Measurements from ENCODE around the gene HILPDA.
"Not testable (repeated sequence)": the region's sequence is repeated elsewhere in the genome, so short reads cannot be mapped to it uniquely, and the experiment has no call there.

The HILPDA gene

GRCh38 chr7:128476402-128477335 lies 21.0 kb downstream of the HILPDA start, which contains the start of gene METTL2B:
TSS of gene METTL2B (plus strand) at chr7:128476748. CDS start at chr7:128476766, 18 bp downstream.
- peak within 1 kb of the TSS; percentile 51 for H3K27ac ChIP-seq (ENCODE audit: low read length)
- not testable (repeated sequence) for H3K9me3 ChIP-seq (ENCODE audit: control insufficient read depth in 1 of 2, low read length in 2 of 2); H3K27me3 ChIP-seq (ENCODE audit: low read depth, low read length); H3K4me1 ChIP-seq (ENCODE audit: control insufficient read depth in 1 of 2, insufficient read depth in 2 of 2, low read length in 2 of 2); H3K36me3 ChIP-seq (ENCODE audit: control insufficient read depth in 1 of 2, insufficient read depth in 2 of 2, low read length in 2 of 2)
- peak within 1 kb of the TSS; percentile 64 to 77 for H3K4me3 ChIP-seq (ENCODE audit: low read depth in 1 of 2, low read length in 2 of 2)

DNA sequence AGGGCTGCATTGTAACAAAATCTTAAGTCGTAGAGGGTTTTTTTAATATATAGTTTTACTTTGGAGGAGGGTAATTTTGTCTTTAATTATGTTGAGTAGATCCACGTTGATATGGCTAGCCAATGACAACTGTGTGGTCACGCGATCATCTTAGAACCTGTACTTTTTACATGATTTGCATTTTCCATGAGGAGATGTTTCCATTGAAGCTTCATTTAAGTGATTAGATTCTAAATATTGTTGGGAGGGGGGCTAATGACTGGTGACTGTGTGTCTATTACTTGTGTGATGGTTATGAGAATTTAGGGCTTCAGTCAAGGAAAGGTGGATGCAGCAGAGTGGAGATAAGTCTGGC lies 21.6 kb downstream of the HILPDA start:
- not testable (repeated sequence) for H3K27ac ChIP-seq (ENCODE audit: low read length); H3K4me1 ChIP-seq (ENCODE audit: control insufficient read depth in 1 of 2, insufficient read depth in 2 of 2, low read length in 2 of 2); H3K36me3 ChIP-seq (ENCODE audit: control insufficient read depth in 1 of 2, insufficient read depth in 2 of 2, low read length in 2 of 2); H3K9me3 ChIP-seq (ENCODE audit: control insufficient read depth in 1 of 2, low read length in 2 of 2); H3K27me3 ChIP-seq (ENCODE audit: low read depth, low read length)
- H3K4me3 ChIP-seq (ENCODE audit: low read depth in 1 of 2, low read length in 2 of 2), result peak overlapping the region; percentile 64 to 77

GRCh38 chr7:128479082-128479481 lies 23.4 kb downstream of the HILPDA start:
- not testable (repeated sequence) for H3K4me1 ChIP-seq (ENCODE audit: control insufficient read depth in 1 of 2, insufficient read depth in 2 of 2, low read length in 2 of 2); H3K27me3 ChIP-seq (ENCODE audit: low read depth, low read length); H3K9me3 ChIP-seq (ENCODE audit: control insufficient read depth in 1 of 2, low read length in 2 of 2); H3K4me3 ChIP-seq (ENCODE audit: low read depth in 1 of 2, low read length in 2 of 2); H3K27ac ChIP-seq (ENCODE audit: low read length)
- H3K36me3 ChIP-seq (ENCODE audit: control insufficient read depth in 1 of 2, insufficient read depth in 2 of 2, low read length in 2 of 2), result peaks cover 0 to 10% of the 10 kb centered on the region in 2 donors

DNA sequence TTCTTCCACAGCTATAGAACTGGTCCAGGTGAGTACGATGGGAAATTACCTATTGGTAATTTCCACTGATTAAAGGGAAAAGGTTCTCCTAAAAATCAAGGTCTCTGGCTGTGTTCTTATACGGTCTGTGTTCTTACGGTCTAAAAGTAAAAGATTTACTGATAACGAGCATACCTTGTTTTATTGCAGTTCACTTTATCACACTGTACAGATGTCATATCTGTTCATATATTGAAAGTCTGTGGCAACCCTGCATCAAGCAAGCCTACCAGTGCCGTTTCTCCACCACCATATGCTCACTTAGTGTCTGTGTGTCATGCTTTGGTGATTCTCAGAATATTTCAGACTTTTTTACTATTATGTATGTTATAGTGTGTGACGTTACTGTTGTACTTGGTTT lies 32.5 kb downstream of the HILPDA start:
- not testable (repeated sequence) for H3K4me3 ChIP-seq (ENCODE audit: low read depth in 1 of 2, low read length in 2 of 2); H3K4me1 ChIP-seq (ENCODE audit: control insufficient read depth in 1 of 2, insufficient read depth in 2 of 2, low read length in 2 of 2); H3K36me3 ChIP-seq (ENCODE audit: control insufficient read depth in 1 of 2, insufficient read depth in 2 of 2, low read length in 2 of 2); H3K27me3 ChIP-seq (ENCODE audit: low read depth, low read length); H3K9me3 ChIP-seq (ENCODE audit: control insufficient read depth in 1 of 2, low read length in 2 of 2); H3K27ac ChIP-seq (ENCODE audit: low read length)

DNA sequence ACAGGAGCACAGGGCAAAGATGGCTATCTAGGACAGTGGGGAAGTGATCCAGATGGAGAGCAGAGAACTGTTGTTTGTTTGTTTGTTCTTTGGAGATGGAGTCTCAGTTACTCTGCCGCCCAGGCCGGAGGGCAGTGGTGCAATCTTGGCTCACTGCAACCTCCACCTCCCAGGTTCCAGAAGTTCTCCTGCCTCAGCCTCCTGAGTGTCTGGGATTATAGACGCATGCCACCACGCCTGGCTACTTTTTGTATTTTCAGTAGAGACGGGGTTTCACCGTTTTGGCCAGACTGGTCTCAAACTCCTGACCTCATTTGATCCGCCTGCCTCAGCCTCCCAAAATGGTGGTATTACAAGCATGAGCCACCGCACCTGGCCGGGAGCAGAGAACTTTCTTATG lies 41.7 kb downstream of the HILPDA start:
- no peaks in the 10 kb centered on the region for H3K4me1 ChIP-seq (ENCODE audit: control insufficient read depth in 1 of 2, insufficient read depth in 2 of 2, low read length in 2 of 2)
- H3K9me3 ChIP-seq (ENCODE audit: control insufficient read depth in 1 of 2, low read length in 2 of 2), result no peaks in the 10 kb centered on the region
- H3K36me3 ChIP-seq (ENCODE audit: control insufficient read depth in 1 of 2, insufficient read depth in 2 of 2, low read length in 2 of 2), result peaks cover 0 to 35% of the 10 kb centered on the region in 2 donors
- no peak overlapping the region for H3K27ac ChIP-seq (ENCODE audit: low read length)
- no peak overlapping the region for H3K4me3 ChIP-seq (ENCODE audit: low read depth in 1 of 2, low read length in 2 of 2)
- H3K27me3 ChIP-seq (ENCODE audit: low read depth, low read length), result no peaks in the 10 kb centered on the region

- H3K4me1 ChIP-seq (ENCODE audit: control insufficient read depth in 1 of 2, insufficient read depth in 2 of 2, low read length in 2 of 2); H3K27me3 ChIP-seq (ENCODE audit: low read depth, low read length): not testable (repeated sequence)
Observed at GRCh38 chr7:128505416-128505815, 49.7 kb downstream of the HILPDA start.

DNA sequence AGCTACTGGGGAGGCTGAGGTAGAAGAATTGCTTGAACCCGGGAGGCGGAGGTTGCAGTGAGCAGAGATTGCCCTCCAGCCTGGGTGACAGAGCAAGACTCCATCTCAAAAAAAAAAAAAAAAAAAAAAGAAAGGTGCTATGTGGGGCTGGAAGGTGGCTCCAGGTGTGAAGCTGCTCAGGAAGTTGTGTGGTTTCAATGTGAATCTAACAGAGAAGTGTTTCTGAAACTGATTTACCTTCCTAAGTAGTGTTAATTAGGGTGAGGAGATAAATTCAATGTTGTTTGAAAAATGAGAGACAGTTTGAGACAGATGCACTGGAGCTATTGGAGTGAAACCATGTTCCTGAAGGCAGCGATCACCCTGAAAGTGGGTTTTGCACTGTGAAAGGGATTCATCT lies 51.1 kb downstream of the HILPDA start:
- not testable (repeated sequence) for H3K27ac ChIP-seq (ENCODE audit: low read length); H3K36me3 ChIP-seq (ENCODE audit: control insufficient read depth in 1 of 2, insufficient read depth in 2 of 2, low read length in 2 of 2); H3K4me3 ChIP-seq (ENCODE audit: low read depth in 1 of 2, low read length in 2 of 2); H3K4me1 ChIP-seq (ENCODE audit: control insufficient read depth in 1 of 2, insufficient read depth in 2 of 2, low read length in 2 of 2); H3K27me3 ChIP-seq (ENCODE audit: low read depth, low read length); H3K9me3 ChIP-seq (ENCODE audit: control insufficient read depth in 1 of 2, low read length in 2 of 2)

More at GRCh38 chr7:128505416-128505815, 49.7 kb downstream of the HILPDA start:
- not testable (repeated sequence) for H3K27ac ChIP-seq (ENCODE audit: low read length); H3K9me3 ChIP-seq (ENCODE audit: control insufficient read depth in 1 of 2, low read length in 2 of 2); H3K4me3 ChIP-seq (ENCODE audit: low read depth in 1 of 2, low read length in 2 of 2)
- H3K36me3 ChIP-seq (ENCODE audit: control insufficient read depth in 1 of 2, insufficient read depth in 2 of 2, low read length in 2 of 2), result peaks cover 0 to 14% of the 10 kb centered on the region in 2 donors

DNA sequence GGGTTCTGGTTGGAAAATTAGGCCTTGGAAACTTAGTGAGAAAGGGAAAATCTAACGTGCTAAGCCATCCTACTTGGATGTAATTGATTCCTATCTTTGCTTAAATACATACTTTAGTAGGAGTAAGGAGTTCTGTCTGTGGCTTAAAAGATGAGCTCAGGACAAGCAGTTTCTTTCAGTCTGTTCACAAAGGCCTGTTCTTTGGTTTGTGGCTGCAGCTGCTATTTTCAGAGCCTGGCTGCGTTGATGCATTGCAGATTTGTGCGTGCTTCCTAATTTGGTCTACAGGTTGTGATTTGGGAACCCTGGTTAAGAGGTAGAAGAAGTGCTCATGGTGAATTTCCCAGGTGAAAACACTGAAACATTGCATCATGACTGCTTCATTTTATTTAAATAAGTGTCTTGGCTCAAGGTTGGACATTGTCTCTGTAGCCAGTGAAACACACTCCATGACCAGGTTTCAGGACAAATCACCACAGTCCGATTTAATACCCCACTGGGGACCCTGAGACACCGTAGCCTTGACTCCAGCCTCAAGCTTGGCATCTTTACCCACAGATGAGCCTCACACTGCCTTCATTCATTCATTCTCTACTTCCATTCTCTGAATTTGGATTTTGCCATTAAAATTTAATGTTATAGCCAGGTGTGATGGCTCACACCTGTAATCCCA lies 51.8 kb downstream of the HILPDA start:
- H3K4me1 ChIP-seq (ENCODE audit: control insufficient read depth in 1 of 2, insufficient read depth in 2 of 2, low read length in 2 of 2); H3K9me3 ChIP-seq (ENCODE audit: control insufficient read depth in 1 of 2, low read length in 2 of 2); H3K36me3 ChIP-seq (ENCODE audit: control insufficient read depth in 1 of 2, insufficient read depth in 2 of 2, low read length in 2 of 2); H3K27ac ChIP-seq (ENCODE audit: low read length); H3K4me3 ChIP-seq (ENCODE audit: low read depth in 1 of 2, low read length in 2 of 2); H3K27me3 ChIP-seq (ENCODE audit: low read depth, low read length): not testable (repeated sequence)

All from muscle layer of duodenum (tissue), 2 donors.